SK-N-SH (cell line): ENCODE measurements around the gene ABCB9. TPM values are rescaled to one million over a fixed set of nuclear protein-coding genes. Genes with fewer than 3 reads are reported as not detected.

Source experiments
- CTCF ChIA-PET: fragments of 300-600, 350-600 bp; formaldehyde crosslinking; extraction: SDS; loops from one replicate; lab custom pipeline; 2021; lab: Yijun Ruan, JAX
- POLR2A ChIA-PET: fragments of 350-600 bp; sonication (Branson Sonifier 250); formaldehyde crosslinking; extraction: SDS; loops from one replicate; lab custom pipeline; 2020; ENCODE audit warnings: antibody characterized with exemption, inconsistent platforms; lab: Yijun Ruan, JAX
- DNase-seq: peaks from one replicate; pipeline ENCODE4 v3.0.0; 2012
- H2AFZ ChIP-seq: fragments of 200-600 bp; sonication (generic); 2 replicates; pipeline ENCODE4 v1.8.1; 2016; ENCODE audit warnings: antibody characterized with exemption, mild to moderate bottlenecking, low read depth
- H3F3A ChIP-seq: fragments of 200-600 bp; sonication (generic); replicated peaks from 2 replicates; pipeline ENCODE3; 2016; ENCODE audit warnings: antibody characterized with exemption, mild to moderate bottlenecking; ENCODE audit not compliant: insufficient read depth
- H3K27ac ChIP-seq, 2 experiments: fragments of 200-500 bp in 1 of 2; fragments of 200-600 bp in 1 of 2; sonication (Bioruptor generic) in 1 of 2; sonication (generic), shearing (Covaris generic) in 1 of 2; 2 replicates each; pipeline versions ENCODE4 v1.5.1 to v1.6.1; 2014 to 2016; ENCODE audit warnings: low read depth in 2 of 2, inconsistent platforms in 1 of 2, low read length in 1 of 2, mild to moderate bottlenecking in 1 of 2, mixed read lengths in 1 of 2
- H3K27me3 ChIP-seq: fragments of 200-600 bp; sonication (generic), shearing (Covaris generic); 2 replicates; pipeline ENCODE4 v1.6.1; 2016; ENCODE audit warnings: mixed run types; ENCODE audit not compliant: insufficient read depth
- H3K36me3 ChIP-seq, 2 experiments: fragments of 200-500 bp in 1 of 2; fragments of 200-600 bp in 1 of 2; sonication (Bioruptor generic) in 1 of 2; sonication (generic) in 1 of 2; replicated peaks in 1 of 2; 2 replicates each; pipeline versions ENCODE3 to v1.5.1; 2014 to 2016; ENCODE audit warnings: low read length in 1 of 2, mild to moderate bottlenecking in 1 of 2; ENCODE audit not compliant: insufficient read depth in 2 of 2, control insufficient read depth in 1 of 2
- H3K4me1 ChIP-seq, 2 experiments: fragments of 200-500 bp in 1 of 2; fragments of 200-600 bp in 1 of 2; sonication (Bioruptor generic) in 1 of 2; sonication (generic), shearing (Covaris generic) in 1 of 2; 2 replicates each; pipeline versions ENCODE4 v1.5.1 to v1.6.1; 2014 to 2016; ENCODE audit warnings: low read depth in 1 of 2, low read length in 1 of 2, mixed run types in 1 of 2; ENCODE audit not compliant: insufficient read depth in 2 of 2, control insufficient read depth in 1 of 2
- H3K4me2 ChIP-seq: fragments of 200-600 bp; sonication (generic), shearing (Covaris generic); 2 replicates; pipeline ENCODE4 v1.6.1; 2017; ENCODE audit warnings: mixed run types
- H3K4me3 ChIP-seq, 2 experiments: fragments of 200-500 bp in 1 of 2; fragments of 200-600 bp in 1 of 2; sonication (Bioruptor generic) in 1 of 2; sonication (generic), shearing (Covaris generic) in 1 of 2; 2 replicates each; pipeline versions ENCODE4 v1.5.1 to v1.8.1; 2014 to 2016; ENCODE audit warnings: low read depth in 2 of 2, inconsistent platforms in 1 of 2, low read length in 1 of 2, mild to moderate bottlenecking in 1 of 2, mixed read lengths in 1 of 2, moderate library complexity in 1 of 2
- H3K79me2 ChIP-seq: fragments of 200-600 bp; sonication (generic); 2 replicates; pipeline ENCODE4 v1.8.1; 2017; ENCODE audit warnings: mild to moderate bottlenecking; ENCODE audit not compliant: insufficient read depth
- H3K9ac ChIP-seq: fragments of 200-600 bp; sonication (generic); 2 replicates; pipeline ENCODE4 v1.6.1; 2017; ENCODE audit warnings: mixed run types
- H3K9me2 ChIP-seq: fragments of 200-600 bp; sonication (generic); 2 replicates; pipeline ENCODE4 v1.6.1; 2017; ENCODE audit warnings: mixed run types
- H3K9me3 ChIP-seq: fragments of 200-600 bp; sonication (generic); 2 replicates; pipeline ENCODE4 v1.6.1; 2017; ENCODE audit warnings: mixed run types, mild to moderate bottlenecking, moderate library complexity
- H4K20me1 ChIP-seq: fragments of 200-600 bp; sonication (generic); 2 replicates; pipeline ENCODE4 v1.6.1; 2017; ENCODE audit warnings: mild to moderate bottlenecking, mixed run types; ENCODE audit not compliant: insufficient read depth
- CHD2 ChIP-seq: fragments of 150-350 bp; IDR thresholded peaks from 2 replicates; pipeline ENCODE4 v1.6.1; 2018; ENCODE audit warnings: low read length; ENCODE audit not compliant: partially characterized antibody
- EP300 ChIP-seq, 2 experiments: IDR thresholded peaks; 2 replicates each; pipeline versions ENCODE4 v1.4.0 to v1.6.1; 2012; ENCODE audit warnings: borderline replicate concordance in 1 of 2, low read depth in 1 of 2, low read length in 1 of 2
- FOSL2 ChIP-seq: IDR thresholded peaks from 2 replicates; pipeline ENCODE4 v1.4.0; 2012; ENCODE audit warnings: low read depth, mild to moderate bottlenecking, moderate library complexity, borderline replicate concordance
- FOXM1 ChIP-seq: IDR thresholded peaks from 2 replicates; pipeline ENCODE4 v1.4.0; 2012; ENCODE audit warnings: low read depth, mild to moderate bottlenecking
- NFIC ChIP-seq: IDR thresholded peaks from 2 replicates; pipeline ENCODE4 v1.4.0; 2012; ENCODE audit warnings: borderline replicate concordance
- POLR2AphosphoS5 ChIP-seq: IDR thresholded peaks from 2 replicates; pipeline ENCODE4 v1.6.1; 2012; ENCODE audit warnings: low read depth, low read length
- TCF12 ChIP-seq: IDR thresholded peaks from 2 replicates; pipeline ENCODE4 v1.4.0; 2012
- YY1 ChIP-seq: IDR thresholded peaks from 2 replicates; pipeline ENCODE4 v1.4.0; 2012; ENCODE audit warnings: low read depth, mild to moderate bottlenecking
- ZBTB33 ChIP-seq: IDR thresholded peaks from 2 replicates; pipeline ENCODE4 v1.4.0; 2012; ENCODE audit warnings: low read depth, borderline replicate concordance
- WGBS: methylation state at CpG from one replicate; pipeline ENCODE4 v1.1.6; 2017; ENCODE audit warnings: low lambda C conversion rate; 5-methylcytosine and 5-hydroxymethylcytosine counted together
- polyA plus RNA-seq, 3 experiments: library from polyadenylated mRNA; depleted of rRNA; stranded (reverse); fragments of >200 nt; gene quantifications; 2 replicates each; pipeline ENCODE4 v1.2.3, GENCODE V29; 2012
- TF ChIP-seq, protein P1 (sequence below): IDR thresholded peaks from 2 replicates; pipeline ENCODE4 v1.4.0; 2012; ENCODE audit warnings: low read depth, borderline replicate concordance
- TF ChIP-seq, protein P2 (sequence below): IDR thresholded peaks from 2 replicates; pipeline ENCODE4 v1.4.0; 2012; ENCODE audit warnings: low read depth
- TF ChIP-seq, protein P3 (sequence below): fragments of 150-350 bp; IDR thresholded peaks from 2 replicates; pipeline ENCODE4 v1.6.1; 2017; ENCODE audit warnings: antibody characterized with exemption, low read length, low read depth, borderline replicate concordance
- TF ChIP-seq, protein P4 (sequence below): IDR thresholded peaks from 2 replicates; pipeline ENCODE4; 2012

The ABCB9 gene
- polyA plus RNA-seq, 1 of the 3 experiments (the other 2 are of a cell fraction) = 6.2 TPM

DNA sequence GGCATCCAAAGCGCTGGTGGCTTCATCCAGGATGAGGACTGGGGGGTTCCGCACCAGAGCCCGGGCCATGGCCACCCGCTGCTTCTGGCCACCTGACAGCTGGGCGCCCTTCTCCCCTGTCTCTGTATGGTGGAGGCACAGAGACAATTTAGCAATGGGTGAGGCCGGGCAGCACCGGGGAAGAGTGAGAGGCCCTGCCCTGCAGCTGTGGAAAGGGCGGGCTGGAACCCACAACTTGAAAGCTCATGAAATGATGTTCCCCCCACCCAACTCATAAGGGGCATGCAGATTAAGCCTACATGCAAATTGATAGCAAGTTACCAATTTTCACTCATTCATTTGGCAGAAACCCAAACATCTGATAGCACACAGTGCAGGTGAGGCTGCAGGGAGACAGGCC lies 34.1 kb downstream of the ABCB9 start:
- CTCF ChIA-PET = interaction anchor here (0.7 to 1.4 kb wide), 2 partner anchors 11 to 20 kb away, joined by 3 read pairs; no protein-coding TSS in a partner anchor
- WGBS = 97% methylated on average over 5 of the region's 8 CpGs

More for the DNA sequence above, 34.1 kb downstream of the ABCB9 start:
- Histone ChIP-seq H3K36me3 (no peaks in the 10 kb centered on the region), H3K9ac (no peak overlapping the region), H3K9me3 (no peaks in the 10 kb centered on the region), H3K9me2 (no peaks in the 10 kb centered on the region), H3K4me3 (no peak overlapping the region), H3F3A (no peaks in the 10 kb centered on the region)
- POLR2A ChIA-PET = no interaction called here
- DNase-seq = no peak
- TF ChIP-seq EP300 (IDR thresholded peaks at IDR 0.05; ENCODE audit: borderline replicate concordance in 1 of 2, low read depth in 1 of 2, low read length in 1 of 2) (no peak), POLR2AphosphoS5 (no peak), NFIC (no peak), TCF12 (no peak), FOXM1 (no peak), YY1 (no peak), ZBTB33 (no peak), CHD2 (no peak), FOSL2 (no peak)
- TF ChIP-seq, protein P1, sequence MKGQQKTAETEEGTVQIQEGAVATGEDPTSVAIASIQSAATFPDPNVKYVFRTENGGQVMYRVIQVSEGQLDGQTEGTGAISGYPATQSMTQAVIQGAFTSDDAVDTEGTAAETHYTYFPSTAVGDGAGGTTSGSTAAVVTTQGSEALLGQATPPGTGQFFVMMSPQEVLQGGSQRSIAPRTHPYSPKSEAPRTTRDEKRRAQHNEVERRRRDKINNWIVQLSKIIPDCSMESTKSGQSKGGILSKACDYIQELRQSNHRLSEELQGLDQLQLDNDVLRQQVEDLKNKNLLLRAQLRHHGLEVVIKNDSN = no peak
- TF ChIP-seq, protein P2, sequence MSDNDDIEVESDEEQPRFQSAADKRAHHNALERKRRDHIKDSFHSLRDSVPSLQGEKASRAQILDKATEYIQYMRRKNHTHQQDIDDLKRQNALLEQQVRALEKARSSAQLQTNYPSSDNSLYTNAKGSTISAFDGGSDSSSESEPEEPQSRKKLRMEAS = no peak
- TF ChIP-seq, protein P3, sequence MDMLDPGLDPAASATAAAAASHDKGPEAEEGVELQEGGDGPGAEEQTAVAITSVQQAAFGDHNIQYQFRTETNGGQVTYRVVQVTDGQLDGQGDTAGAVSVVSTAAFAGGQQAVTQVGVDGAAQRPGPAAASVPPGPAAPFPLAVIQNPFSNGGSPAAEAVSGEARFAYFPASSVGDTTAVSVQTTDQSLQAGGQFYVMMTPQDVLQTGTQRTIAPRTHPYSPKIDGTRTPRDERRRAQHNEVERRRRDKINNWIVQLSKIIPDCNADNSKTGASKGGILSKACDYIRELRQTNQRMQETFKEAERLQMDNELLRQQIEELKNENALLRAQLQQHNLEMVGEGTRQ = no peak
- TF ChIP-seq, protein P4, sequence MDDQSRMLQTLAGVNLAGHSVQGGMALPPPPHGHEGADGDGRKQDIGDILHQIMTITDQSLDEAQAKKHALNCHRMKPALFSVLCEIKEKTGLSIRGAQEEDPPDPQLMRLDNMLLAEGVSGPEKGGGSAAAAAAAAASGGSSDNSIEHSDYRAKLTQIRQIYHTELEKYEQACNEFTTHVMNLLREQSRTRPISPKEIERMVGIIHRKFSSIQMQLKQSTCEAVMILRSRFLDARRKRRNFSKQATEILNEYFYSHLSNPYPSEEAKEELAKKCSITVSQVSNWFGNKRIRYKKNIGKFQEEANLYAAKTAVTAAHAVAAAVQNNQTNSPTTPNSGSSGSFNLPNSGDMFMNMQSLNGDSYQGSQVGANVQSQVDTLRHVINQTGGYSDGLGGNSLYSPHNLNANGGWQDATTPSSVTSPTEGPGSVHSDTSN = no peak
- TF ChIP-seq, all 33 proteins: peak for 0
- Histone ChIP-seq H3K4me1 (no peaks in the 10 kb centered on the region), H4K20me1 (no peaks in the 10 kb centered on the region), H3K4me2 (no peak overlapping the region), H3K79me2 (no peaks in the 10 kb centered on the region), H2AFZ (no peak overlapping the region), H3K27me3 (no peaks in the 10 kb centered on the region), H3K27ac (no peak overlapping the region)
